HAP-1 (cell line): ENCODE measurements around the gene SMAD9.

Source experiments
- DNase-seq, 2 experiments: peaks; one replicate each; pipeline ENCODE4 v3.0.0-alpha.2; 2016 to 2020; ENCODE audit warnings: low spot score in 2 of 2
- H3K27me3 ChIP-seq: fragments of 250-450 bp; sonication (Bioruptor Pico); 2 replicates; pipeline ENCODE4 v1.5.1; 2020; ENCODE audit warnings: low read depth, mild to moderate bottlenecking, moderate library complexity
- H3K36me3 ChIP-seq: fragments of 250-450 bp; sonication (Bioruptor Pico); replicated peaks from 2 replicates; pipeline ENCODE4 v1.5.1; 2020; ENCODE audit warnings: mild to moderate bottlenecking
- H3K4me1 ChIP-seq: fragments of 250-450 bp; sonication (Bioruptor Pico); 2 replicates; pipeline ENCODE4 v1.5.1; 2020; ENCODE audit warnings: mild to moderate bottlenecking
- H3K4me3 ChIP-seq: fragments of 250-450 bp; sonication (Bioruptor Pico); 2 replicates; pipeline ENCODE4 v1.5.1; 2020; ENCODE audit warnings: mild to moderate bottlenecking, moderate library complexity
- H3K9me3 ChIP-seq: fragments of 250-450 bp; sonication (Bioruptor Pico); 2 replicates; pipeline ENCODE4 v1.5.1; 2020; ENCODE audit warnings: mild to moderate bottlenecking, moderate library complexity
- in situ Hi-C: fragments of 300-500 bp; cut with MboI; formaldehyde crosslinking; loops from 3 replicates; pipeline ENCODE4 v1.14.3; 2020; ENCODE audit warnings: low sequenced_read_pairs, inconsistent platforms, mixed read lengths

SMAD9 gene

DNA sequence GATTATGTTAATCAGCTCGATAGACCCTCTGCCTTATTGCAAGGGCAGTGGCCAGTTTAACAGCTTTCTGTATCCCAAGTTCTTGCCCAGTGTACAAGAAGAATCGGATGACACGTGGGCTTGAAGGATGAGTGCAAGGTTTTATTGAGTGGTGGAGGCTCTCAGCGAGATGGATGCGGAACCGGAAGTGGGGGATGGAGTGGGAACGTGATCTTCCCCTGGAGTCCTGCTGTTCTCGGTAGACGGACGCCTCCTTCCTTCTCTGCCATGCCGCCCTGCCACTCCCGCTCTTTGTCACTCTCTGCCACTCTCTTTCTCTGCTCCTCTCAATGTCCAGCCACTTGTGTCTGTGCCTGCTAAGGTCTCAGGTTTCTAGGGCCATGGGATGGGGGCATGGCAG, 80.1 kb downstream of the SMAD9 start:
- in situ Hi-C loops, result no loop called here
- Histone ChIP-seq H3K4me3 (no peak overlapping the region), H3K27me3 (no peaks in the 10 kb centered on the region), H3K4me1 (peaks cover 6% of the 10 kb centered on the region; the same call in 1 of the 2 replicates), H3K9me3 (no peaks in the 10 kb centered on the region), H3K36me3 (no peaks in the 10 kb centered on the region)
- DNase-seq, result no peak

DNA sequence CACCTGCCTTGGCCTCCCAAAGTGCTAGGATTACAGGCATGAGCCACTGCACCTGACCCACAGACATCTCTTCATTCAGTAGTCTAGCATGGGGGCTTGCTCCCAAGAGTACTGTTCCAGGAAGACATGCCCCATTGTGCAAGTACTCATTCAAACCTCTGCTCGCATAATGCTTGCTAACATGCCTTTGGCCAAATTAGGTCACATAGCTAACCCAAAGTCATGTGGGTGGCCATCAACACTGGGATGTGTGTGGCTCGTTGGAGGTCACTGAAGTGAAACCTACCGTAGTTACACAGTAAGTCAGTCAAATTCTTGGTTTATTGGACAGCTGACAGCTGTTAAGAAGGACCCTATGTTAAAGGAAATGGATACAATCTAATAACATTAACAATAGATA, 80.8 kb downstream of the SMAD9 start:
- H3K4me3 ChIP-seq, result no peak overlapping the region
- DNase-seq, result no peak
- H3K4me1 ChIP-seq, result peaks cover 6% of the 10 kb centered on the region; the same call in 1 of the 2 replicates

DNA sequence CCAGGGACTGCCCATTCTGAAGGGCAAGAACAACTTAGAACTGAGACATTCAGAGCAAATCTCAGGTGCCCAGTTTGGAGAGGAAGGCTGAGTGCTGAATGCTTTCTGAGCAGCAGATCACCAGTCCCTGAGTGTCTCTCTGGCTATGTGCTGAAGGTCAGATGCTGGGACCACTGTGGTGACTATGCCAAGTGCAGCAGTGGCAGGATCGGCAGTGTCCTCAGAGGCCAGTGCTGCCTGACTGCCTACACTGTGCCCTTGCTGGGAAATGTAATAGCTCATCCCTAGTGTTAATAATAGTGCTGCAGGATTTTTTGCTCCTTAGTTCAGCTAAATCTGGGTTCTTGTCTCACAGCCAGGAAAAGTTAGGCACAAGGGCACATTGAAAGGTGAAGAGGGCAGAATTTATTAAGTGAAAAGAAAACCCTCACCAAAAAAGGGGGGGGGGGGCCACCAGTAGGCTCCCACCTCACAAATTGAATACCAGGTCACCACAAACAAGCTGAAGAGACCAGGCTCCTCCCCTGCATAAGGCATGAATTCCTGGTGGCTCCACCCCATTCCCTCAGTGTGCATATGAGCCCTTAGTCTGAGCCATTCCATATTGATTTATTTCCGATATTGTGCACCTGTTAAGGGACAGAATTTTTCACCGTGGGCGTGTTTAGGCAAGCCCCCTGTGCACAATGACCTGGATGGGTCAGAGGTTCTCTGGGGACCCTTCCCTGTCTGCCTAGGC, 82.5 kb downstream of the SMAD9 start:
- Histone ChIP-seq H3K27me3 (no peaks in the 10 kb centered on the region), H3K4me3 (no peak overlapping the region), H3K9me3 (no peaks in the 10 kb centered on the region), H3K4me1 (peaks cover 6% of the 10 kb centered on the region; the same call in 1 of the 2 replicates), H3K36me3 (peaks cover 5% of the 10 kb centered on the region; the same call in 1 of the 2 replicates)
- DNase-seq, result no peak
- in situ Hi-C loops, result no loop called here

More for the DNA sequence above, 80.8 kb downstream of the SMAD9 start:
- H3K9me3 ChIP-seq, result no peaks in the 10 kb centered on the region
- in situ Hi-C loops, result no loop called here
- no peaks in the 10 kb centered on the region for H3K27me3 ChIP-seq
- H3K36me3 ChIP-seq, result no peaks in the 10 kb centered on the region

DNA sequence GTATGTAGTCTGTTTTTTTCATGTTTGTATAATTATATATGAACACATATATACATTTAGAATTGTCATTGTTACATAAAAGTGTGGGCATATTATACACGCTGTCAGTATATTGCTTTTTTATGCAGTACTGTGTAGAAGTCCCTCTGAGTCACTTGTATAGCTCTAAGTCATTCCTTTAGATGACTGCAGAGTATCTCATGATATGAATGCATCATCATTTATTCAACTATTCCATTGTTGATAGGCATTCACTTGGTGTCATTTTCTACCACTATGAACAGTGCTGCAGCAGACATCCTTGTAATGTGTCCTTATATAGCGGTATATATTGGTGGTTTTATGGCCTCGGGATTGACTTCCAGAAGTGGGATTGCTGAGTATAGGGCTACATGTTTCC, 85.7 kb downstream of the SMAD9 start:
- in situ Hi-C loops, result no loop called here
- DNase-seq, result no peak
- no peaks in the 10 kb centered on the region for H3K9me3 ChIP-seq
- no peaks in the 10 kb centered on the region for H3K27me3 ChIP-seq
- H3K4me3 ChIP-seq, result no peak overlapping the region
- H3K4me1 ChIP-seq, result no peaks in the 10 kb centered on the region
- H3K36me3 ChIP-seq, result peaks cover 14% of the 10 kb centered on the region; the same call in 1 of the 2 replicates

DNA sequence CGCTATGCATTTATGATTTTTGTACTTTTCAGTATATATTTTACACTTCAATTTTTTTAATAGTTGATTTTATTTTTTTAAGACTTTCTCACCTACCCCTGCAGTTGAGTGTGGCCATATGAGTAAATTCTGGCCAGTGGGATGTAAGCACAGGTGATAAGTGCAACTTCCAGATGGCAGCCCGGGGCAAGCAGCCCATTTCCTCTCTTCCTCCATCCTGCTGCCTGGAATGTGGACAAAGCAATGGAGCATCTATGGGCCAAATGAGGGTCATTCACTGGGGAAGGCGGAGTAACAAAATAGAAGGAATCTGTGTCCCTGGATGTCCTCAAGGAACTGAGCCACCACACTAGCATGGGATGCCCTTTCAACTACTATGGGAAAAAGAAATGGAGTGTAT, 88.7 kb downstream of the SMAD9 start:
- DNase-seq, result no peak
- no peaks in the 10 kb centered on the region for H3K9me3 ChIP-seq
- in situ Hi-C loops, result no loop called here
- no peaks in the 10 kb centered on the region for H3K27me3 ChIP-seq
- no peaks in the 10 kb centered on the region for H3K4me1 ChIP-seq
- no peak overlapping the region for H3K4me3 ChIP-seq
- H3K36me3 ChIP-seq, result peaks cover 31% of the 10 kb centered on the region

DNA sequence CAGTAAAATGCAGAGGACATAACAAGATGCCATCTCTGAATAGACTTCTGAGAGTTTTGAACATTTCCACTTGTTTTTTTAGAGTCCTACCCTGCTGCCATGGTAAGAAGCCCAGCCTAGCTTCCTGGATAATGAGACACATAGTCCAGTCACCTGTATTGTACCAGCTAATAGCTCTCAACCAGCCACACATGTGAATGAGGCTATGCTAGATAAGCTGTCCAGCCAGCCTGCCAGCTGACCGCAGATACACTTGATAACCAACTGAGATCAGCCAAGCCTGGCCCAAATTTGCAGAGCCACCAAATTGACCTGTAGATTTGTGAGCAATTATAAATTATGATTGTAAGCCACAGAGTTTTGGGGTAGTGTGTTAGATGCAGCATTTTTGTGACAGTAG, 90.3 kb downstream of the SMAD9 start:
- no peaks in the 10 kb centered on the region for H3K9me3 ChIP-seq
- H3K27me3 ChIP-seq, result no peaks in the 10 kb centered on the region
- H3K4me1 ChIP-seq, result no peaks in the 10 kb centered on the region
- in situ Hi-C loops, result no loop called here
- DNase-seq, result no peak
- H3K36me3 ChIP-seq, result peaks cover 38% of the 10 kb centered on the region
- no peak overlapping the region for H3K4me3 ChIP-seq

DNA sequence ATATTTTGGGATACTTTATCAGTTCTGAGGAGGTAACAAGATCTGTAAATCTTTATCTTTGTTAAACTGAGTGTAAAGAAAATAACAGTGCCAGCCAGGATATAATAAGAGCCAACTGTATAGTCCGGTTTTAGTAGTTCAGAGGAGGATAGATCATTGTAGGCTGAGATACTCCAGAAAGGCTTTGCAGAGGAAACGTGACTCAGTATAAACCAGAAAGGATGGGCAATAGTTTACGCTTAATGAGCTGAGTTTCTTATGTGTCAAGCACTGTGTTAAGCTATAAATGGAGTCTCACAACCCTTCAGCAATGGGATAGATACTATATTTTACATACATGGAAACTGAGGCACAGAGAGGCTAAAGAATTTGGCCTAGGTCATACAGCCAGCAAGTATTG, 97.3 kb downstream of the SMAD9 start:
- Histone ChIP-seq H3K27me3 (no peaks in the 10 kb centered on the region), H3K9me3 (no peaks in the 10 kb centered on the region), H3K4me1 (peaks cover 15% of the 10 kb centered on the region), H3K36me3 (peaks cover 13% of the 10 kb centered on the region), H3K4me3 (no peak overlapping the region)
- DNase-seq, result no peak
- in situ Hi-C loops, result no loop called here

DNA sequence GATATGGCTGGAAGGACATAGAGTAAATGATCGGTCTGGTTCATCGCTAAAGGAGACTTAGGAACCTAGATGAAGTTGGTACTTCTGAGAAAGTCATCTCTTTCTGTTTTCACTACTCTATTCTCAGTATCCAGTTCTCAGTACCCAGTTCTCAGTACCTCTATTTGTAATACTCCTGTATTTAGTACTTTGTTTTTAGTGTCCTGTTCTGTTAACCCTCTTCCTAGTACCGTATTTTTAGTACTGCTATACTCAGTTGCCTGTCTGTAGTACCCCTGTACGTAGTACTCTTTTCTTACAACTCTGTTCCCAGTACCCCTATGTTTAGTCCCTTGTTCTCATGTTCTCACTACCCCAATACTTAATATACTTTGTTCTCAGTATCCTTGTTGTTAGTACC, 99.8 kb downstream of the SMAD9 start:
- H3K9me3 ChIP-seq, result no peaks in the 10 kb centered on the region
- peak overlapping the region; percentile 56 for H3K4me3 ChIP-seq
- peaks cover 20% of the 10 kb centered on the region for H3K4me1 ChIP-seq
- in situ Hi-C loops, result no loop called here
- no peak for DNase-seq
- H3K36me3 ChIP-seq, result no peaks in the 10 kb centered on the region; the same call in 1 of the 2 replicates
- H3K27me3 ChIP-seq, result no peaks in the 10 kb centered on the region

DNA sequence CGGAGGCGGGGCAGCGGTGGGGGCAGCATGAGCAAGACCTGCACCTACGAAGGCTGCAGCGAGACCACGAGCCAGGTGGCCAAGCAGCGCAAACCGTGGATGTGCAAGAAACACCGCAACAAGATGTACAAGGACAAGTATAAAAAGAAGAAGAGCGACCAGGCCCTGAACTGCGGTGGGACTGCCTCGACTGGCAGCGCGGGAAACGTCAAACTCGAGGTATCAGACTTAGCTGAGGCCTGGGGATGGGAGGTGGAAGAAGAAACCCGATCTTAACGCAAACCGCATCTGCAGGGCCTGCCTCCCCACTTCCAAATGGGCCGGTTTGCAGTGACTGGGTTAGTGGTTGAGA, 100.3 kb downstream of the SMAD9 start:
- no peaks in the 10 kb centered on the region for H3K27me3 ChIP-seq
- DNase-seq, result peak; percentile 42 to 59
- no peaks in the 10 kb centered on the region for H3K36me3 ChIP-seq
- in situ Hi-C loops, result no loop called here
- H3K4me3 ChIP-seq, result peak overlapping the region; percentile 56
- peaks cover 25% of the 10 kb centered on the region for H3K4me1 ChIP-seq
- H3K9me3 ChIP-seq, result no peaks in the 10 kb centered on the region

DNA sequence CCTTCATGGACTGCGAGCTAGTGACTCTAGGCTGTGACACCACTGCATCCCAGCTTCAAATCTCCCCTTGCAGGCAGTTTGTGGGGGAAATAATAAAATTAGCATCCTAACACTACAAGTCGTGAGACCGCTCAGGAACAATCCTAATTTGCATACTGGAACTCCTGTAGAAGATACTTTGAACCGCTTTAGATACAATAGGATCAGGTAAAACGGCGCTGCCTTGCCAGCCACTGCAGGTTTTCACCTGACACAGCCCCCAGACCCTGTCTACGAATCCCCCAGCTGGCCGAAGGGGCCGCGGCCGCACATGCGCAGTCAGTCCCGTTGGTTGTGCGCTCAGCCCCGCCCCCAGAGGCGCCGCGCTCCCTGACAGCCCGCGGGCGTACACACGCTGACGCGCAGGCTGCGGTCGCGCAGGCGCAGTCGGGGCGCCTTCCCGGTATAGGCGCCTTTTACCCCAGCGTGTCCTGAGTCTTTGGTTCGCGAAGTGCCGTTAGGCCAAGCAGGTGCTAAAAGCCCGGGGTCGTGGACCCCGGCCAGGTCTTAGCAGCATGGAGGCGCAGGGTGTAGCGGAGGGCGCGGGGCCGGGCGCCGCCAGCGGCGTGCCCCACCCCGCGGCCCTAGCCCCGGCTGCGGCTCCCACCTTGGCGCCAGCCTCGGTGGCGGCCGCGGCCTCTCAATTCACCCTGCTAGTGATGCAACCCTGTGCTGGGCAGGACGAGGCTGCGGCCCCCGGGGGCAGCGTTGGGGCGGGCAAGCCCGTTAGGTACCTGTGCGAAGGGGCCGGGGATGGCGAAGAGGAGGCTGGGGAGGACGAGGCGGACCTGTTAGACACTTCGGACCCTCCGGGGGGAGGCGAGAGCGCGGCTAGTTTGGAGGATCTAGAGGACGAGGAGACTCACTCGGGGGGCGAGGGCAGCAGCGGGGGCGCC, 101.0 kb downstream of the SMAD9 start, which contains the start of gene RFXAP:
RFXAP (plus strand) TSS at position 419 of the 935 bp plus-strand sequence; CDS start at position 555, 136 bp downstream.
- no peaks in the 10 kb centered on the region for H3K9me3 ChIP-seq
- no peaks in the 10 kb centered on the region for H3K27me3 ChIP-seq
- H3K36me3 ChIP-seq, result no peaks in the 10 kb centered on the region

DNA sequence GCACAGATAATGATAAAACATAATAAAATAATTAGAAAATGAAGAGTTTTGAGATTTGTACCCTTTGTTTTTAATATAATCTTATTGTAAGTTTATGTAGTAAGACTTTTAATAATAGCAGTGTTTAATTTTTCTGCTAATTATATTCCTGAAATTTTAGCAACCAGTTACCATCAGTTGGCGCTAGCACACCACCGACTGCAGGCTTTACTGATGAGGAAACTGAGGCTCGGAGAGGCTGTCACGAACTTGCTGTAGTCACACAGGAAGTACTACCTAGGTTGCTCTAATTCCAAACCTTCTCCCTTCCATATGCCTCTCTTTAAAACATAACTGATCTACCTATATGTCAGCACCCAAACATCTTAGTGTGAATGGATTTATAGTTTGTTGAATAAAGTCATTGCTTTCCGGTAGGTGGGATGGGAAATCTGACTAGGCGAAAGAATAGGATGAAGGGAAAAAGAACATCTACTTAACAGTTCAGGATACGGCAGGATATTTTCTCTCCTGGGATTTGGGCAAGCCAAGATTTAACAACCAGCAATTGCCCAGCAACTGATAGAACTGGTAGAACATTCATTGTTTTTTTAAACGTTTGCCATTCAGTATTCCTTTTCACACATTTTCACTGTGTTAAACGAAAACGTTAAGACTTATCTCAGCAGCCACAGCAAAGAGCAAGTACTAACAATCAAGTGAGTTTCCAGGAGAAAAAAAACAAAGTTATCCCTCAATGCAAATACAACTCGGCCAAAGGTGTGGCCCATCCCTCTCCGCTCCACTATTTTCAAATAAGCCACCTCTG, 101.8 kb downstream of the SMAD9 start:
- DNase-seq, result no peak
- H3K36me3 ChIP-seq, result no peaks in the 10 kb centered on the region
- peaks cover 28% of the 10 kb centered on the region for H3K4me1 ChIP-seq
- H3K4me3 ChIP-seq, result peak overlapping the region; percentile 56
- no peaks in the 10 kb centered on the region for H3K9me3 ChIP-seq
- in situ Hi-C loops, result no loop called here
- H3K27me3 ChIP-seq, result no peaks in the 10 kb centered on the region

More for the DNA sequence above, 101.0 kb downstream of the SMAD9 start, which contains the start of gene RFXAP:
- peaks cover 28% of the 10 kb centered on the region for H3K4me1 ChIP-seq
- peak within 1 kb of the TSS; percentile 56 for H3K4me3 ChIP-seq
- in situ Hi-C loops, result no loop called here
- DNase-seq, result peak; percentile 75 to 92

DNA sequence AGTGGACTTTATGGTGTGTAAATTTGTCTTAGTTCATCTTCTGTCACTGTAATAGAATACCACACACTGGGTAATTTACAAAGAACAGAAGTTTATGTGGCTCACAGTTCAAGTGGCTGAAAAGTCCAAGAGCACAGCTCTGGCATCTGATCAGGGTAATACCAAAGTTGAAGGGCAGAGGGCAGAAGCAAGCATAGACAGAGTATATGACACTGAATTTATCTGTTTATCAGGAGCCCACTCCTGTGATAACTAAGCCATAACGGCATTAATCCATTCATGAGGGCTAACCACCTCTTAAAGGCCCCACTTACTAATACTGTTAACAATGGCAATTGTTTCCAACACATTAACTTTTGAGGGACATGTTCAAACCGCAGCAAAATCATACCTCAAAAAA, 105.0 kb downstream of the SMAD9 start:
- Histone ChIP-seq H3K4me1 (peaks cover 30% of the 10 kb centered on the region), H3K27me3 (no peaks in the 10 kb centered on the region), H3K36me3 (no peaks in the 10 kb centered on the region), H3K9me3 (no peaks in the 10 kb centered on the region), H3K4me3 (no peak overlapping the region)
- in situ Hi-C loops, result no loop called here
- peak; percentile 19 to 45 for DNase-seq

DNA sequence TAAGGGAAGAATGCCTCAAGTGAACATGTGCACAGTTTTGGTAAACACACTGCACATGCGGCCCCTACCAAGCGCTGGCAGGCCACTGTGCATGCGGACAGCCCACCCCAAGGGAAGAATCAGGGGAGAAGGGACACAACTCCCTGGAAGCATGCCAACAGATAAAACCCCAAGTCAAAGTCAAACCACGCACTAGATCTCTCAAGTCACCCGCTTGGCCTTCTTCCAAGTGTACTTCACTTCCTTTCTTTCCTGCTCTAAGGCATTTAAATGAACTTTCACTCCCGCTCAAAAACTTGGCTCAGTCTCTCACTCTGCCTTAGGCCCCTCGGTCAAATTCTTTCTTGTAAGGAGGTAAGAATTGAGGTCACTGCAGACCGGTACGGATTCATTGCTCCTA, 105.6 kb downstream of the SMAD9 start:
- peaks cover 30% of the 10 kb centered on the region for H3K4me1 ChIP-seq
- H3K4me3 ChIP-seq, result no peak overlapping the region
- in situ Hi-C loops, result no loop called here
- no peaks in the 10 kb centered on the region for H3K36me3 ChIP-seq
- H3K9me3 ChIP-seq, result no peaks in the 10 kb centered on the region
- no peaks in the 10 kb centered on the region for H3K27me3 ChIP-seq
- DNase-seq, result peak in 1 of 2 experiments; percentile 40
